Measurements from ENCODE around the gene ZBTB42.
"Not testable (repeated sequence)": the region's sequence is repeated elsewhere in the genome, so short reads cannot be mapped to it uniquely, and the experiment has no call there.

The ZBTB42 gene

GRCh38 chr14:104817930-104818713, 17.2 kb downstream of the ZBTB42 start:
- no peak for DNase-seq

GRCh38 chr14:104818714-104819161, 17.8 kb downstream of the ZBTB42 start:
- no peak for DNase-seq

- DNase-seq: no peak
Measured at GRCh38 chr14:104819361-104819781, 18.5 kb downstream of the ZBTB42 start.

- DNase-seq: no peak
Measured at GRCh38 chr14:104820669-104821228, 19.8 kb downstream of the ZBTB42 start.

- DNase-seq: no peak
Measured at GRCh38 chr14:104821229-104821945, 20.5 kb downstream of the ZBTB42 start.

GRCh38 chr14:104821971-104822608, 21.2 kb downstream of the ZBTB42 start:
- DNase-seq: no peak

- DNase-seq: no peak
Measured at GRCh38 chr14:104822821-104823615, 22.1 kb downstream of the ZBTB42 start.

GRCh38 chr14:104824353-104824997, 23.6 kb downstream of the ZBTB42 start:
- DNase-seq: no peak

GRCh38 chr14:104826189-104826860, 25.4 kb downstream of the ZBTB42 start:
- no peak for DNase-seq

- no peak for DNase-seq
Measured at GRCh38 chr14:104826861-104827176, 25.9 kb downstream of the ZBTB42 start.

- DNase-seq: no peak
Measured at GRCh38 chr14:104827177-104828055, 26.5 kb downstream of the ZBTB42 start.

- DNase-seq: no peak
Measured at GRCh38 chr14:104830781-104831180, 29.9 kb downstream of the ZBTB42 start.

GRCh38 chr14:104836171-104836935, 35.5 kb downstream of the ZBTB42 start:
- not testable (repeated sequence) for DNase-seq

- no peak for DNase-seq
Measured at GRCh38 chr14:104841730-104842129, 40.8 kb downstream of the ZBTB42 start.

GRCh38 chr14:104843006-104843405, 42.1 kb downstream of the ZBTB42 start:
- DNase-seq: no peak

GRCh38 chr14:104843442-104844305, 42.8 kb downstream of the ZBTB42 start:
- DNase-seq: no peak

GRCh38 chr14:104844306-104845032, 43.6 kb downstream of the ZBTB42 start:
- no peak for DNase-seq
